GM20431 (cell line): Measurements from ENCODE around the gene PANK2.
"Not testable (repeated sequence)": the region's sequence is repeated elsewhere in the genome, so short reads cannot be mapped to it uniquely, and the experiment has no call there.

Experiments
- in situ Hi-C: fragments of 300-500 bp; cut with MseI, MboI; formaldehyde crosslinking; loops from one replicate; pipeline ENCODE4 v1.15.0; 2020; ENCODE audit warnings: low sequenced_read_pairs; ENCODE audit not compliant: unreplicated experiment

Gene PANK2

GRCh38 chr20:3888622-3889488, at the start of gene PANK2:
Gene PANK2 (plus strand): TSS chr20:3889387.
- in situ Hi-C loops = no loop called here

GRCh38 chr20:3840201-3840600, 49.0 kb upstream of the PANK2 start:
- in situ Hi-C loops = not testable (repeated sequence)

- in situ Hi-C loops = no loop called here
Observed at GRCh38 chr20:3842348-3842930, 46.7 kb upstream of the PANK2 start.

GRCh38 chr20:3843490-3843889, 45.7 kb upstream of the PANK2 start:
- in situ Hi-C loops = no loop called here

DNA sequence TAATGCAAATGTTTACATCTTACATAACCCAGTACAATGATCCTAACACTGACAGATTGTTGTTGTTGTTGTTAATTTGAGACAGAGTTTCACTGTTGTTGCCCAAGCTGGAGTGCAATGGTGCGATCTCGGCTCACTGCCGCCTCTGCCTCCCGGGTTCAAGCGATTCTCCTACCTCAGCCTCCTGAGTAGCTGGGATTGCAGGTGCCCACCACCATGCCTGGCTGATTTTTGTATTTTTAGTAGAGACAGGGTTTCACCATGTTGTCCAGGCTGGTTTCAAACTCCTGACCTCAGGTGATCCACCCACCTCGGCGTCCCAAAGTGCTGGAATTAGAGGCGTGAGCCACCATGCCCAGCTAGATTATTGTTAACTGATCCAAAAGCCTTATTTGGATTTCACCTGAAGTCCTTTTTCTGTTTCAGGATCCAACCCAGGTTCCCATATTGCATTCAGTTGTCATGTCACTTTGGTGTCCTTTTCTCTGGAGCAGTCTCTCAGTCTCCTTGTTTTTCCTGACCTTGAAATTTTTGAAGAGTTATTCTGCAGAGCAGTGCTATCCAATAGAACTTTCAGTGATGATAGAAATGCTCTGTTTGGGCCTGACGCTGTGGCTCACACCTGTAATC, 45.1 kb upstream of the PANK2 start:
- in situ Hi-C loops = not testable (repeated sequence)

DNA sequence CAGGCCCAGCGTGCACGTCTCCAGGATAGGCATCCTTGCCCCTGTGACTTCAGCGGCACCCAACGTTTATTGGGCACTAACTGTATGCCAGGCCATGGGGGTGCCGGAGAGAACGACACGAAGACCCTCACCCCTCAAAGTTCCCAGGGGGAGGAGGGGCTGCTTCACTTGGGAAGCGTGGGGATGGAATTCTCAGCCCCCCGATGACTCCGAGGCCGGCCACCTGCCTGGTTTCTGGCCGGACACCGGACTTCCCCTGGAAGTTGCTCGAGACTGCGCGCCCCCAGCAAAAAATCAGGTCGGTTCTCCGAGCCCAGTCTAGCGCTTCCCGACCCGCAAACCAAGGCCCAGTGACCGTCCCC, 42.8 kb upstream of the PANK2 start:
- in situ Hi-C loops = no loop called here

DNA sequence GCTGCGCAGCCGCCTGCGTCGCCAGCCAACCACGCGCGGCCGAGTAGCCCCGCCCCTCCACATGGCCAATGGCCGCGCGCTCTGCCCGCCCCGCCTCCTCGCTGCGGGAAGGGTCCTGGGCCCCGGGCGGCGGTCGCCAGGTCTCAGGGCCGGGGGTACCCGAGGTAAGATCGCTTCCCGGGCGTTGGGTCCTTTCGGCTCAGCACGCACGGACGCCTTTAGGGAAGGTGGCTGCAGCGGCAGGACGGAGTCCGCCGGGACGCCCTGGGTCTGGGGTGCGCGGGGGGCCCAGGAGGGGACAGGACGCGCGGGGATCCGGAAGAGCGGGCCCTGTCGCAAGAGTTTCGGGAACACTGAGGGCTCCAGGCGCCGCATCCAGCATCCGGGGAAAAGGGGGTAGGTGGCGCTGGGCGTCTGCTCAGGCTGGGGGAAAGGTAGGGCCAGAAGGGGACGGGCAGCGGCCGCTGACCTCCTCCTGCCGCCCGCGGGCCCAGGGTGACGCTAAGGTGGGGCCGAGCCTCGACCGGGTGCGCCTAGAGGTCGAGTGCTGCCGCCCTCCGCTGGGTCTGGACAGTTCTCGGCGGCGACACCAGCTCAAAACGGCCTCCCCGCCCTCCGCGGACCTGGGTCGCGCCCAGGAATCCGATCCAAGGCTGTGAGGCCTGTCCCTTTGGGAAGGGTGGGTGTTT, 42.3 kb upstream of the PANK2 start, which contains the start of gene MAVS:
Gene MAVS (plus strand): TSS at position 95 of the 689 bp plus-strand sequence. CDS start 7,791 bp downstream, outside the sequence.
- in situ Hi-C loops = no loop called here

DNA sequence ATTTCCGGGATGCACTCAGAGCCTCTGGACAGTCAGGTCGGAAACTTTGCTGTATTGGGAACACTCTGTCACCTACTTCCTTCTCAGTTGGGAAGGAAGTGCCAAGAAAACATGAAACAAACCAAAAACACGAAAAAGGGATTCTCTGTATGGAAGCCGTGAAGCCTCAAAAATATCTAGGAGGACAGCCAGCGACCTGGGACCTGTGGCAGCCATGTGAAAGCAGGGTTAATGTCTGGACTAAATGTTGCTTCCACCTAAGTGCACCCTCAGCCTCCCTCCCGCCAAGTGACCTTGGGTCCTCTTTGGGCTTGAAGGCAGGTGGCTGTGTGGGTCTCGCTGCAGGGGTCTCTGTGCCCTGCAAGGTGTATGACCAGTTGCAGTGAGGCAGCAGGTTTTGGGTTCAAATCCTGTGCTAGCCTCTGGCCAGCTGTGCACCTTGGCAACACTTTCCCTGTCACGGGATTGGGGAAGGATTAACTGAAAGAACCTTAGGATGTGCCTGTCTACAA, 41.7 kb upstream of the PANK2 start:
- in situ Hi-C loops = no loop called here

DNA sequence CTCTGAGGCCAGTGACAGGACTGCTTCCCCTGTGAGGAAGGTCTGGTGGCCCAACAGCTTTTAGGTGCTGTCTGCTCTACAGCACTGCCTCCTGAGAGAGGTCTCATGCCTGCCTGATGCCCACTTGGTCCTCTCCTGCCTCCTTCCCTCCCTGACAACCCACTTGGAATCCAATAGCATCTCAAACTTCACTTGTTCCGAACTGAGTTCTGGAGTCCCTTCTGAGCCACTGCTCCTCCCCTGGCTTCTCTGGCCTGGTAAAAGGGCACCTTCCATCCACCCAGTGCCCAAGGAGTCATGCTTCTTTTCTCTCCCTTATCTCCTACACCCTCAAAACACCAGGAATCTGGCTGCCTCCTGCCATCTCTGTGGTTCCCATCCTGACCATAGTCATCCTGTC, 40.6 kb upstream of the PANK2 start:
- in situ Hi-C loops = no loop called here

DNA sequence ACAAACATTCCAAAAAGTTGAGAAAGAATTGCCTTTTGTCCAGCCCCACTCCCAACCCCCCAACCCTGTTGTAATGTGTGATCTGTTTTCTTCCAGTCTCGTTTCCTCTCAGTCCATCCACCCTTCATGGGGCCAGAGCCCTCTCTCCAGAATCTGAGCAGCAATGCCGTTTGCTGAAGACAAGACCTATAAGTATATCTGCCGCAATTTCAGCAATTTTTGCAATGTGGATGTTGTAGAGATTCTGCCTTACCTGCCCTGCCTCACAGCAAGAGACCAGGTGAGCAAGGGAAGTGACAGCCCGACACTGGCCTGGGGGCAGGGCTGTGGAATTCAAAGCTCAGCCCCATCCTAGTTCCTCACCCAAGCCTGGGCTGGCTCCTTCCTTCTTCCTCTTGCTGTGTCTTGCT, 34.7 kb upstream of the PANK2 start:
- in situ Hi-C loops = no loop called here

- in situ Hi-C loops = no loop called here
Observed at GRCh38 chr20:3857405-3857804, 31.8 kb upstream of the PANK2 start.

- in situ Hi-C loops = no loop called here
Observed at GRCh38 chr20:3858689-3859088, 30.5 kb upstream of the PANK2 start.

- in situ Hi-C loops = no loop called here
Observed at GRCh38 chr20:3861191-3861590, 28.0 kb upstream of the PANK2 start.

DNA sequence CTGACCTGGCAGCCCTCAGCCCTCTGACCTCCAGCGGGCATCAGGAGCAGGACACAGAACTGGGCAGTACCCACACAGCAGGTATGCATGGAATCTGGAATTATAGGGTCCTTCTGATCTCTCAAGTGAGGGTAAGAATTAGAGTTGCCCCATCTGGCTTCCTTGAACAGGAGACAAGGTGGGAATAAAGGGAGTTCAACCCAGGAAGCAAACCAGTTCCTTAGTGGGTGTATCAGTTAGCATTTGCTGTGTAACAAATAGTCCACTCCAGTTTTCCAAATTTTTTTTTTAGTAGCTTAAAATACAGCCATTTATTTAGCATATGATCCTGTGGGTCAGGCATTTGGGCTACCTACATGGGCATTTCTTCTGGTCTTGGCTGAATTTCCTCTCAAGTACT, 26.9 kb upstream of the PANK2 start:
- in situ Hi-C loops = no loop called here

DNA sequence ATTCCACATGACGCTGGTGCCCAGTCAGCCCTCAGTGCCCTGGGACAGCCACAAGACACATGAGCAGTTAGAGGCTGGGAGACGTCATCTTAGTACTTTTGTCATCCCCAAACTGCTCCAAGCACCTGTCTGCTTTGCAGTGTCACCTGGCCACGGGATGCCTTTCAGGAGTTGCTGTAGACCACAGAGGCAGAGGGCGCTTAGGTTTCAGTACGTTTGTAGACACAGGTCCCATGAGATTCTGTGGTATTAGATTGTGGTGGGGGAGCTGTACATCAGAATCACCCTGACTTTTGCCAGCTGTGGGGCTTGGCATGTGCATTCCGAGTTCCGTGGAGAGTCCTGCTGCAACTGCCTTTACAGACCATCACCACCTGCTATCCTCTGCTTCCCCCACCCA, 25.9 kb upstream of the PANK2 start:
- in situ Hi-C loops = no loop called here

DNA sequence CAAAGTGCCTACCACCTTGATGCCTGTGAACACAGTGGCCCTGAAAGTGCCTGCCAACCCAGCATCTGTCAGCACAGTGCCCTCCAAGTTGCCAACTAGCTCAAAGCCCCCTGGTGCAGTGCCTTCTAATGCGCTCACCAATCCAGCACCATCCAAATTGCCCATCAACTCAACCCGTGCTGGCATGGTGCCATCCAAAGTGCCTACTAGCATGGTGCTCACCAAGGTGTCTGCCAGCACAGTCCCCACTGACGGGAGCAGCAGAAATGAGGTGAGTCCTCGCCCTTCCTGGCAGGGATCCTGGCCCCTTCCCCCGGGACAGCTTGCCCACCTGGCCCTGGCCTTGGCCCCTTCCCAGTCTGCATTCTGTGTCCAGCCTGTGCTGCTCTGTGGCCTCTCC, 24.7 kb upstream of the PANK2 start:
- in situ Hi-C loops = no loop called here

- in situ Hi-C loops = no loop called here
Observed at GRCh38 chr20:3865152-3865886, 23.9 kb upstream of the PANK2 start.

DNA sequence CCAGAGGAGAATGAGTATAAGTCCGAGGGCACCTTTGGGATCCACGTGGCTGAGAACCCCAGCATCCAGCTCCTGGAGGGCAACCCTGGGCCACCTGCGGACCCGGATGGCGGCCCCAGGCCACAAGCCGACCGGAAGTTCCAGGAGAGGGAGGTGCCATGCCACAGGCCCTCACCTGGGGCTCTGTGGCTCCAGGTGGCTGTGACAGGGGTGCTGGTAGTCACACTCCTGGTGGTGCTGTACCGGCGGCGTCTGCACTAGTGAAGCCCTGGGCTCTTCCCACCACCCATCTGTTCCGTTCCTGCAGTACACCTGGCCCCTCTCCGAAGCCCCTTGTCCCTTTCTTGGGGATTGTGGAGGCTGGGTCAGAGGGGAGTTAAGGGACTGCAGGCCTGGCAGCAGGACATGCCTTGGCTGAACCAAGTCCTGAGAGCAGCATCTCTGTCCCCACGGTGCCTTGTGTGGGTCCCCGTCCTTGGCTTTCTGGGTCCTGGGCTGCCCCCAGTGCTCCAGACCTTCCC, 23.2 kb upstream of the PANK2 start:
- in situ Hi-C loops = no loop called here

GRCh38 chr20:3866464-3866863, 22.7 kb upstream of the PANK2 start:
- in situ Hi-C loops = no loop called here

DNA sequence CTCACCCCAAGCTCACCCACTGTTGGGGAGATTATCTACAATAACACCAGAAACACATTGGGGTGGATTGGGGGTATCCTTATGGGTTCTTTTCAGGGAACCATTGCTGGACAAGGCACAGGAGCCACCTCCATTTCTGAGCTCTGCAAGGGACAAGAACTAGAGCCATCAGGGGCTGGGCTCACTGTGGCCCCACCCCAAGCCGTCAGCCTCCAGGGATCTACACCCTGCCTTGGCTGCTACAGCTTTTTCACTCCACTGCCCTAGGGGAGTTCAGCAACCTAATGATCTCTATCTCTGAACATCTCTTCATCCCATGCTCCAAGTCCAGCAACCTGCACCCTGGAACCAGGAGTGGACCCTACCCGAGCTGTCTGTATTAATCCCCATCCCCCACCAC, 21.4 kb upstream of the PANK2 start:
- in situ Hi-C loops = no loop called here
